NB4 (cell line): Measurements from ENCODE around the gene PDLIM5.

Experiments
- DNase-seq: peaks from one replicate; pipeline ENCODE4 v3.0.0; 2010; ENCODE audit warnings: low read depth
- H3K4me3 ChIP-seq: one replicate; pipeline ENCODE4 v1.5.1; 2011; ENCODE audit warnings: mild to moderate bottlenecking, low read depth, low read length, moderate library complexity
- CTCF ChIP-seq: IDR thresholded peaks from one replicate; pipeline ENCODE4 v1.5.1; 2012; ENCODE audit warnings: low read depth, low read length
- MAX ChIP-seq: IDR thresholded peaks from 2 replicates; pipeline ENCODE4 v1.6.1; 2011; ENCODE audit warnings: low read depth, low read length
- MYC ChIP-seq: IDR thresholded peaks from 2 replicates; pipeline ENCODE4 v1.6.1; 2011; ENCODE audit warnings: low read depth, low read length
- POLR2A ChIP-seq: IDR thresholded peaks from 2 replicates; pipeline ENCODE4 v1.6.1; 2011; ENCODE audit warnings: mild to moderate bottlenecking; ENCODE audit not compliant: insufficient read length; ENCODE audit errors: extremely low read depth

The PDLIM5 gene

GRCh38 chr4:94452476-94453371, 982 bp downstream of the PDLIM5 start:
- no peak for TF ChIP-seq MYC
- TF ChIP-seq MAX: no peak
- TF ChIP-seq POLR2A: no peak
- TF ChIP-seq CTCF: no peak
- H3K4me3 ChIP-seq: peak overlapping the region; percentile 59
- DNase-seq: peak; percentile 54

GRCh38 chr4:94453391-94453963, 1.7 kb downstream of the PDLIM5 start:
- DNase-seq: peak; percentile 2
- H3K4me3 ChIP-seq: no peak overlapping the region
- TF ChIP-seq MYC (no peak), POLR2A (no peak), MAX (no peak), CTCF (no peak)

GRCh38 chr4:94454405-94454804, 2.7 kb downstream of the PDLIM5 start:
- no peak overlapping the region for H3K4me3 ChIP-seq
- no peak for DNase-seq
- TF ChIP-seq CTCF (no peak), MAX (no peak), POLR2A (no peak), MYC (no peak)

GRCh38 chr4:94455081-94455480, 3.3 kb downstream of the PDLIM5 start:
- TF ChIP-seq POLR2A: no peak
- TF ChIP-seq CTCF: no peak
- TF ChIP-seq MAX: no peak
- no peak for TF ChIP-seq MYC
- no peak overlapping the region for H3K4me3 ChIP-seq
- DNase-seq: no peak

GRCh38 chr4:94457692-94458106, 6.0 kb downstream of the PDLIM5 start:
- no peak for TF ChIP-seq MYC
- TF ChIP-seq MAX: no peak
- TF ChIP-seq POLR2A: no peak
- TF ChIP-seq CTCF: no peak
- no peak for DNase-seq
- H3K4me3 ChIP-seq: no peak overlapping the region
